T-cell (primary cell): ENCODE data around the gene TSPAN2. TPM values are rescaled to one million over a fixed set of nuclear protein-coding genes. Genes with fewer than 3 reads are reported as not detected.

Experiments
- ATAC-seq, 4 experiments: fragments of 200-7000 bp in 3 of 4; fragments of 150-1000 bp in 1 of 4; cut with Tn5 transposase; replicated peaks in 1 of 4; 1 replicate in 3 of 4; 2 replicates in 1 of 4; pipeline ENCODE4 v1.10.0; 2021; ENCODE audit warnings: moderate library complexity in 3 of 4, mild to moderate bottlenecking in 2 of 4, moderate number of reproducible peaks in 1 of 4
- CTCF ChIA-PET, 2 donors: fragments of 300-600 bp; sonication (Branson Sonifier 250); formaldehyde crosslinking; loops; one replicate each; lab custom pipeline; 2022; ENCODE audit warnings: antibody characterized with exemption in 2 of 2; lab: Charles Lee
- POLR2A ChIA-PET, 2 donors: fragments of 300-600 bp; sonication (Branson Sonifier 250); formaldehyde crosslinking; loops; one replicate each; lab custom pipeline; 2022; ENCODE audit warnings: antibody characterized with exemption in 2 of 2; lab: Charles Lee
- DNase-seq, 35 experiments: peaks; one replicate each; pipeline versions ENCODE4 v3.0.0 to v3.0.0-alpha.2; 2013 to 2023
- H3K27ac ChIP-seq: one replicate; pipeline ENCODE4 v1.5.1; 2013; ENCODE audit warnings: low read length
- H3K27me3 ChIP-seq, 2 experiments: replicated peaks in 1 of 2; 1 replicate in 1 of 2; 2 replicates in 1 of 2; pipeline versions ENCODE4 v1.6.1 to v1.7.0; 2013; ENCODE audit warnings: low read length in 1 of 2, mixed read lengths in 1 of 2; ENCODE audit not compliant: control insufficient read depth in 2 of 2, insufficient read depth in 2 of 2; ENCODE audit errors: extremely low read depth in 1 of 2
- H3K36me3 ChIP-seq, 2 donors: 1 replicate in 1 of 2; 2 replicates in 1 of 2; pipeline versions ENCODE4 v1.6.1 to v1.7.0; 2013; ENCODE audit warnings: low read length in 1 of 2; ENCODE audit not compliant: control insufficient read depth in 2 of 2, insufficient read depth in 1 of 2; ENCODE audit errors: extremely low read depth in 1 of 2
- H3K4me1 ChIP-seq, 2 experiments: 1 replicate in 1 of 2; 2 replicates in 1 of 2; pipeline versions ENCODE4 v1.6.1 to v1.7.0; 2013; ENCODE audit warnings: low read length in 2 of 2, mixed read lengths in 1 of 2; ENCODE audit not compliant: insufficient read depth in 2 of 2, control insufficient read depth in 1 of 2; ENCODE audit errors: extremely low read depth in 1 of 2
- H3K4me3 ChIP-seq, 2 donors: 1 replicate in 1 of 2; 2 replicates in 1 of 2; pipeline versions ENCODE4 v1.5.1 to v1.7.0; 2013; ENCODE audit warnings: mild to moderate bottlenecking in 2 of 2, low read length in 1 of 2, moderate library complexity in 1 of 2; ENCODE audit not compliant: control insufficient read depth in 1 of 2; ENCODE audit errors: extremely low read depth in 1 of 2
- H3K9me3 ChIP-seq: 2 replicates; pipeline ENCODE4 v1.7.0; 2013
- H3K27ac Mint-ChIP-seq, 2 donors: one replicate each; pipeline ENCODE4 v1.8.0; 2020 to 2021; ENCODE audit warnings: mild to moderate bottlenecking in 2 of 2, mixed read lengths in 2 of 2
- H3K27me3 Mint-ChIP-seq, 2 donors: one replicate each; pipeline ENCODE4 v1.8.0; 2021 to 2022; ENCODE audit warnings: mixed read lengths in 2 of 2
- H3K36me3 Mint-ChIP-seq: one replicate; pipeline ENCODE4 v1.8.0; 2021; ENCODE audit warnings: mixed read lengths
- H3K4me1 Mint-ChIP-seq, 3 donors: one replicate each; pipeline ENCODE4 v1.8.0; 2020 to 2022; ENCODE audit warnings: mixed read lengths in 3 of 3, mild to moderate bottlenecking in 1 of 3
- H3K4me3 Mint-ChIP-seq, 3 donors: one replicate each; pipeline ENCODE4 v1.8.0; 2020 to 2022; ENCODE audit warnings: mild to moderate bottlenecking in 3 of 3, mixed read lengths in 3 of 3, moderate library complexity in 3 of 3
- H3K9me3 Mint-ChIP-seq, 3 donors: one replicate each; pipeline ENCODE4 v1.8.0; 2020 to 2022; ENCODE audit warnings: mixed read lengths in 3 of 3
- WGBS: methylation state at CpG from one replicate; pipeline ENCODE4 v1.1.5; 2013; ENCODE audit warnings: missing lambda C conversion rate; ENCODE audit not compliant: insufficient coverage; 5-methylcytosine and 5-hydroxymethylcytosine counted together
- total RNA-seq, 35 experiments: library from RNA in 6 of 35; stranded (reverse) in 6 of 35; fragments of 120-200 nt in 1 of 35; gene quantifications; one replicate each; pipeline versions ENCODE4 v1.2.1 to v1.2.4 and lab custom pipeline; 2013 to 2026

The TSPAN2 gene
- total RNA-seq, 5 donors from 2014 or later (not counting 1 experiment from before 2014, with no cell fraction given) = 2.1 to 8.7 (median 4.0) TPM

GRCh38 chr1:115118086-115118485 lies 28.8 kb upstream of the TSPAN2 start:
- Histone ChIP-seq H3K9me3 (no peaks in the 10 kb centered on the region), H3K4me1 (peaks cover 0 to 3% of the 10 kb centered on the region in 2 experiments), H3K27ac (no peak overlapping the region), H3K36me3 (no peaks in the 10 kb centered on the region), H3K27me3 (peaks cover 0 to 13% of the 10 kb centered on the region in 2 experiments), H3K4me3 (no peak overlapping the region)
- peaks cover 1 to 19% (median 17%) of the 10 kb centered on the region in 3 donors for H3K9me3 Mint-ChIP-seq
- peaks cover 8% of the 10 kb centered on the region for H3K36me3 Mint-ChIP-seq
- H3K27ac Mint-ChIP-seq = no peak overlapping the region
- ChIA-PET CTCF (interaction anchor here in 1 of 2 donors (0.5 kb wide), 1 partner anchor 350 kb away, joined by 3 read pairs; no protein-coding TSS in a partner anchor), POLR2A (no interaction called here)
- no peak overlapping the region for H3K4me3 Mint-ChIP-seq
- H3K27me3 Mint-ChIP-seq = peaks cover 17 to 24% of the 10 kb centered on the region in 2 donors
- peaks cover 0 to 4% (median 3%) of the 10 kb centered on the region in 3 donors for H3K4me1 Mint-ChIP-seq
- DNase-seq (no peak), ATAC-seq (no peak)

GRCh38 chr1:115117298-115117697 lies 28.0 kb upstream of the TSPAN2 start:
- peaks cover 0 to 10% of the 10 kb centered on the region in 2 experiments for H3K27me3 ChIP-seq
- no peak overlapping the region for H3K4me3 ChIP-seq
- no peak overlapping the region for H3K27ac Mint-ChIP-seq
- CTCF ChIA-PET = no interaction called here
- peaks cover 3 to 9% (median 8%) of the 10 kb centered on the region in 3 donors for H3K4me1 Mint-ChIP-seq
- peaks cover 8% of the 10 kb centered on the region for H3K36me3 Mint-ChIP-seq
- H3K9me3 ChIP-seq = no peaks in the 10 kb centered on the region
- H3K27ac ChIP-seq = no peak overlapping the region
- H3K36me3 ChIP-seq = no peaks in the 10 kb centered on the region
- no peak for DNase-seq
- H3K27me3 Mint-ChIP-seq = peaks cover 15 to 21% of the 10 kb centered on the region in 2 donors
- POLR2A ChIA-PET = no interaction called here
- H3K9me3 Mint-ChIP-seq = peaks cover 0 to 17% (median 16%) of the 10 kb centered on the region in 3 donors
- H3K4me1 ChIP-seq = peaks cover 0 to 9% of the 10 kb centered on the region in 2 experiments
- no peak for ATAC-seq
- H3K4me3 Mint-ChIP-seq = no peak overlapping the region
- WGBS = 83% methylated on average over 1 of the region's 1 CpG

GRCh38 chr1:115116512-115116911 lies 27.2 kb upstream of the TSPAN2 start:
- ATAC-seq (no peak), DNase-seq (no peak)
- Histone ChIP-seq H3K4me3 (no peak overlapping the region), H3K9me3 (no peaks in the 10 kb centered on the region), H3K36me3 (no peaks in the 10 kb centered on the region), H3K27ac (no peak overlapping the region), H3K27me3 (peaks cover 0 to 9% of the 10 kb centered on the region in 2 experiments), H3K4me1 (peaks cover 0 to 9% of the 10 kb centered on the region in 2 experiments)
- peaks cover 0 to 9% (median 9%) of the 10 kb centered on the region in 3 donors for H3K9me3 Mint-ChIP-seq
- H3K4me1 Mint-ChIP-seq = peaks cover 5 to 10% (median 8%) of the 10 kb centered on the region in 3 donors
- no peak overlapping the region for H3K27ac Mint-ChIP-seq
- peaks cover 5% of the 10 kb centered on the region for H3K36me3 Mint-ChIP-seq
- POLR2A ChIA-PET = no interaction called here
- no CpG with 5 or more reads among the region's 5 CpGs for WGBS
- H3K4me3 Mint-ChIP-seq = no peak overlapping the region
- H3K27me3 Mint-ChIP-seq = peaks cover 13 to 21% of the 10 kb centered on the region in 2 donors
- CTCF ChIA-PET = interaction anchor here in 1 of 2 donors (0.8 kb wide), 1 partner anchor 136 kb away, joined by 3 read pairs; no protein-coding TSS in a partner anchor

DNA sequence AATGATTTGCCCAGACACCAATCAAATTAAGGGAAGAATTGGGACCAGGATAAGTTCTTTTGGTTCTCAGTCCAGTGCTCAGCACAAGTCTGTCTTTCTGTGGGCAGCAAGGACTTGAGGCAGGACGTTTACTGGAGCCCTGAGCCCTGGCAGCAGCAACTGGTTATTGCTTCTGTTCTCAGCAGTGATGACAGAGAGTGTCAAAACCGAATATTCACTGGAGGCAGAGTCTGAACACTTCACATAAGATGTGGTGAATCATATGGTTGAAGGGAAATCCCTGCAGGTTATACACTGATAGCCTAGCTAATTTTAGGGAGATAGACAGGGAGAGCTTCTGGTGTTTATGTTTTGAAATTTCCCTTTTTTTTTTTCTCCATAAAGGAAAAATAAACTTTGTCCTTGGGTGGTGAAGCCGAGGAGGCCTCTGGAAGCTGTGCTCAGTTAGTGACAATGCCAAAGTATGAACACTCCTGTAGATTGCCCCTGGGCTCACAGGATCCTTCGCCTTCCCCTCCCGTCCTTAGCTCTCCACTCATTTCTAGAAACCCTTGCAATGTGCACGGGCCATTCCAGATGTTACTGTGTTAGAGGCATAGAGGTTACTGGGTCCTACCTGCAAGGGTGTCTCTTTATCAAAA lies 26.3 kb upstream of the TSPAN2 start:
- WGBS = 70% methylated on average over 3 of the region's 6 CpGs

GRCh38 chr1:115114308-115114707 lies 25.0 kb upstream of the TSPAN2 start:
- H3K4me3 Mint-ChIP-seq = no peak overlapping the region

More for the DNA sequence above, 26.3 kb upstream of the TSPAN2 start:
- POLR2A ChIA-PET = no interaction called here
- Histone ChIP-seq H3K4me1 (peaks cover 0 to 9% of the 10 kb centered on the region in 2 experiments), H3K27ac (no peak overlapping the region), H3K4me3 (no peak overlapping the region), H3K9me3 (no peaks in the 10 kb centered on the region), H3K36me3 (no peaks in the 10 kb centered on the region), H3K27me3 (peaks cover 0 to 7% of the 10 kb centered on the region in 2 experiments)
- Mint-ChIP-seq H3K27me3 (peaks cover 11 to 16% of the 10 kb centered on the region in 2 donors), H3K9me3 (peaks cover 0 to 4% (median 3%) of the 10 kb centered on the region in 3 donors), H3K36me3 (peaks cover 2% of the 10 kb centered on the region), H3K4me3 (no peak overlapping the region), H3K4me1 (peaks cover 5 to 10% (median 8%) of the 10 kb centered on the region in 3 donors), H3K27ac (no peak overlapping the region)
- CTCF ChIA-PET = interaction anchor here (0.6 to 0.9 kb wide), 6 partner anchors 79 to 488 kb away, joined by 3 read pairs; no protein-coding TSS in a partner anchor
- DNase-seq (no peak), ATAC-seq (no peak)

DNA sequence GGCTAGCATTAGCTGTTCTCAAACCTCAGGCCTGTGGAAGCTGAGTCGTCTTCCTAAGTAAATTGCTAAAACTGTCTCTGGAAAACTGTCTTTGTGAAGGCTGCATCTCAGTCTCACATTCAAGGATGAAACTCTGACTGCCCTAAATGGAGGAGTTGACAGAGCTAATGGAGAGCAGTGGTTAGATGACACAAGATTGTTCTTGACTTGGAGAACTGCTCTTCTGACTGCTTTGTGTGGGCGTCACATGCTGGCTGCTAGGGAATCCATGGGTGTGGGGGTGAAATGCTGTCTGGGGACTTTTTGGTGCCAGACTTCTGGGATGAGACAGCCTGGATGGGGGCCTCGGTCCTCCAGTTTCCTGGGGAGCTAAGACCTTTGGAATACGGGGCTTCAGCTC lies 24.5 kb upstream of the TSPAN2 start:
- Mint-ChIP-seq H3K36me3 (peaks cover 4% of the 10 kb centered on the region), H3K9me3 (peaks cover 0 to 8% (median 3%) of the 10 kb centered on the region in 3 donors), H3K27me3 (peaks cover 4% of the 10 kb centered on the region in 2 donors), H3K4me3 (no peak overlapping the region), H3K4me1 (peaks cover 5 to 12% (median 8%) of the 10 kb centered on the region in 3 donors), H3K27ac (no peak overlapping the region)
- H3K9me3 ChIP-seq = no peaks in the 10 kb centered on the region
- no peak for ATAC-seq
- H3K36me3 ChIP-seq = no peaks in the 10 kb centered on the region
- no peak for DNase-seq
- ChIA-PET POLR2A (no interaction called here), CTCF (interaction anchor here (0.6 to 4.7 kb wide), 8 partner anchors 15 to 1697 kb away, joined by 3 to 26 read pairs (median 4); no protein-coding TSS in a partner anchor)
- no peak overlapping the region for H3K27ac ChIP-seq
- H3K4me3 ChIP-seq = no peak overlapping the region
- H3K27me3 ChIP-seq = no peaks in the 10 kb centered on the region
- H3K4me1 ChIP-seq = peaks cover 0 to 9% of the 10 kb centered on the region in 2 experiments
- 85% methylated on average over 3 of the region's 4 CpGs for WGBS

More at GRCh38 chr1:115114308-115114707, 25.0 kb upstream of the TSPAN2 start:
- Histone ChIP-seq H3K27me3 (no peaks in the 10 kb centered on the region), H3K27ac (no peak overlapping the region), H3K36me3 (no peaks in the 10 kb centered on the region), H3K4me3 (no peak overlapping the region), H3K4me1 (peaks cover 0 to 9% of the 10 kb centered on the region in 2 experiments), H3K9me3 (no peaks in the 10 kb centered on the region)
- H3K27me3 Mint-ChIP-seq = peaks cover 4 to 10% of the 10 kb centered on the region in 2 donors
- peaks cover 0 to 3% (median 3%) of the 10 kb centered on the region in 3 donors for H3K9me3 Mint-ChIP-seq
- POLR2A ChIA-PET = no interaction called here
- peak in 2 of 4 experiments; percentile 54 to 58 for ATAC-seq
- peaks cover 3% of the 10 kb centered on the region for H3K36me3 Mint-ChIP-seq
- DNase-seq = peak in 3 of 35 experiments; percentile 15 to 18 (median 18)
- no peak overlapping the region for H3K27ac Mint-ChIP-seq
- WGBS = 13% methylated on average over 2 of the region's 3 CpGs
- H3K4me1 Mint-ChIP-seq = peaks cover 5 to 10% (median 8%) of the 10 kb centered on the region in 3 donors
- CTCF ChIA-PET = interaction anchor here in 1 of 2 donors (0.6 to 4.7 kb wide), 6 partner anchors 16 to 1698 kb away, joined by 3 to 26 read pairs (median 4); no protein-coding TSS in a partner anchor
